T-helper 1 cell treated with Interleukin-12 subunit alpha and Interleukin-12 subunit beta and Interleukin-4 antibody, amounts not matched to agents 30 ng/mL and 1 ng/mL, for 36 hours (primary cell): ENCODE data around the gene CARMIL3. TPM values are rescaled to one million over a fixed set of nuclear protein-coding genes. Genes with fewer than 3 reads are reported as not detected.
"Not testable (repeated sequence)": the region's sequence is repeated elsewhere in the genome, so short reads cannot be mapped to it uniquely, and the experiment has no call there.

Experiments
- intact Hi-C: fragments of 100-400 bp; cut with micrococcal nuclease; formaldehyde crosslinking; loops from one replicate; pipeline ENCODE4 v1.15.1; 2024
- total RNA-seq: library from RNA; stranded (reverse); gene quantifications from 2 replicates; pipeline ENCODE4 v1.2.3, GENCODE V29; 2022

Gene CARMIL3, protein sequence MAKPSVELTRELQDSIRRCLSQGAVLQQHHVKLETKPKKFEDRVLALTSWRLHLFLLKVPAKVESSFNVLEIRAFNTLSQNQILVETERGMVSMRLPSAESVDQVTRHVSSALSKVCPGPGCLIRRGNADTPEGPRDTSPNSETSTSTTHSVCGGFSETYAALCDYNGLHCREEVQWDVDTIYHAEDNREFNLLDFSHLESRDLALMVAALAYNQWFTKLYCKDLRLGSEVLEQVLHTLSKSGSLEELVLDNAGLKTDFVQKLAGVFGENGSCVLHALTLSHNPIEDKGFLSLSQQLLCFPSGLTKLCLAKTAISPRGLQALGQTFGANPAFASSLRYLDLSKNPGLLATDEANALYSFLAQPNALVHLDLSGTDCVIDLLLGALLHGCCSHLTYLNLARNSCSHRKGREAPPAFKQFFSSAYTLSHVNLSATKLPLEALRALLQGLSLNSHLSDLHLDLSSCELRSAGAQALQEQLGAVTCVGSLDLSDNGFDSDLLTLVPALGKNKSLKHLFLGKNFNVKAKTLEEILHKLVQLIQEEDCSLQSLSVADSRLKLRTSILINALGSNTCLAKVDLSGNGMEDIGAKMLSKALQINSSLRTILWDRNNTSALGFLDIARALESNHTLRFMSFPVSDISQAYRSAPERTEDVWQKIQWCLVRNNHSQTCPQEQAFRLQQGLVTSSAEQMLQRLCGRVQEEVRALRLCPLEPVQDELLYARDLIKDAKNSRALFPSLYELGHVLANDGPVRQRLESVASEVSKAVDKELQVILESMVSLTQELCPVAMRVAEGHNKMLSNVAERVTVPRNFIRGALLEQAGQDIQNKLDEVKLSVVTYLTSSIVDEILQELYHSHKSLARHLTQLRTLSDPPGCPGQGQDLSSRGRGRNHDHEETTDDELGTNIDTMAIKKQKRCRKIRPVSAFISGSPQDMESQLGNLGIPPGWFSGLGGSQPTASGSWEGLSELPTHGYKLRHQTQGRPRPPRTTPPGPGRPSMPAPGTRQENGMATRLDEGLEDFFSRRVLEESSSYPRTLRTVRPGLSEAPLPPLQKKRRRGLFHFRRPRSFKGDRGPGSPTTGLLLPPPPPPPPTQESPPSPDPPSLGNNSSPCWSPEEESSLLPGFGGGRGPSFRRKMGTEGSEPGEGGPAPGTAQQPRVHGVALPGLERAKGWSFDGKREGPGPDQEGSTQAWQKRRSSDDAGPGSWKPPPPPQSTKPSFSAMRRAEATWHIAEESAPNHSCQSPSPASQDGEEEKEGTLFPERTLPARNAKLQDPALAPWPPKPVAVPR (N-terminal part only)
- total RNA-seq, result 2.3 and 3.2 TPM in 2 replicates

DNA sequence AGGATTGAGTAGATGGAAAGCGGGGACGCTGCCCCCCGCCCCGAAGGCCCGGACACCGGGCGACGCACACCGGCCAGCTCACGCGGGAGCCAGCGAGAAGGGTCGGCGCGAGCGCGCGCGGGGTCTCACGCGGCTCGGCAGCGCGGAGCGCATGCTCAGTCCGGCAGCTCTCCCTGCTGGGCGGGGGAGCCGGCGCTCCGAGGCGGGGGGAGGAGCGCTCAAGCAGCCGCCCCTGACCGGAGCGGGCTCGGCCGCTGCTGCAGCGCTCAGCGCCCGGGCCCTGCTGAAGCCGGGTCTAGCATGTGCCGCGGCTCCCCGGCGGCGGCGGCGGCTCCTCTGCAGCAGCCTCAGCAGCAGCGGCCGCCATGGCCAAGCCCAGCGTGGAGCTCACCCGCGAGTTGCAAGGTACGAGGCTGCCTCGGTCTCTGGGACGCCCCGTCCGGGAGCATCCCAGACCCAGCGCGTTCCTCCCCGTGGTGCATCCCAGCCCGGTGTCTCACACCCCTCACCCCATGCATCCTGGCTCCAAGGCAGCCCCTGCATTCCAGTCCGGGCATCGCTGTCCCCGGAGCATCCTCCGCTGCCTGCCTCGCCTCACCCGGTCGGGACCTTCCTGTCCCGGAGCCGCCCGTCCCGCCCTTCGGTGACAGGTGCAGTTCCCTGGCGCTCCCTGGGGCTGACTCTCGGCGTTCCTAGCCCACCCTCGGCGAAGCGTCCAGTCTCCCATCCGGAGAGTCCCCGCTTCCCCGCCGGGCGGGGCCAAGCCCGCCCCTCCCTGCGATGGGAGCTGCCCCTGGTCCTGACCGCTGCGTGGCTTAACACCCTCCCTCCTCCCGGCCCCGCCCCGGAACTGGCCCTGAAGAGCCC is at the start of gene CARMIL3:
Gene CARMIL3 (plus strand): TSS at position 221 of the 867 bp plus-strand sequence. CDS start 145 bp downstream, at position 366.
- intact Hi-C loops, result loop anchor here (1.0 kb wide), 5 partner anchors 16 to 64 kb away; partner anchors contain the start of genes DCAF11, DHRS4L2, NRL and PCK2

DNA sequence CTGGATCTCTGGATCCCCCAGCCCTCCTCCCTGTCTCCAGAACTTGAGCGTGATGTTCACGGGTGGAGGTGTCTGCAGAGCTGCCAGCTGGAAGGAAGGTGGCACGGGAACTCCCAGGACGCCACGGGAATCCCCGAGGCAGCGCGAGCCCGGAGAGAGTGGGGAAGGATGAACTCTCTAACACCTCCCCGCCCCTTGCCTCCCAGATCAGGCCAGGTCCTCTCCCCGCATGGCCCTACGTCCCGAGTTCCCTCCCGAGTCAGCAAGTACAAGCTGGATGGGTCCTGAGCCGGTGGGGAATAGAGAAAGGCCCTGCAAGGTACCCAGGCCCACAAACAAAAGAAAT is 45.4 kb upstream of the CARMIL3 start:
- intact Hi-C loops, result not testable (repeated sequence)

DNA sequence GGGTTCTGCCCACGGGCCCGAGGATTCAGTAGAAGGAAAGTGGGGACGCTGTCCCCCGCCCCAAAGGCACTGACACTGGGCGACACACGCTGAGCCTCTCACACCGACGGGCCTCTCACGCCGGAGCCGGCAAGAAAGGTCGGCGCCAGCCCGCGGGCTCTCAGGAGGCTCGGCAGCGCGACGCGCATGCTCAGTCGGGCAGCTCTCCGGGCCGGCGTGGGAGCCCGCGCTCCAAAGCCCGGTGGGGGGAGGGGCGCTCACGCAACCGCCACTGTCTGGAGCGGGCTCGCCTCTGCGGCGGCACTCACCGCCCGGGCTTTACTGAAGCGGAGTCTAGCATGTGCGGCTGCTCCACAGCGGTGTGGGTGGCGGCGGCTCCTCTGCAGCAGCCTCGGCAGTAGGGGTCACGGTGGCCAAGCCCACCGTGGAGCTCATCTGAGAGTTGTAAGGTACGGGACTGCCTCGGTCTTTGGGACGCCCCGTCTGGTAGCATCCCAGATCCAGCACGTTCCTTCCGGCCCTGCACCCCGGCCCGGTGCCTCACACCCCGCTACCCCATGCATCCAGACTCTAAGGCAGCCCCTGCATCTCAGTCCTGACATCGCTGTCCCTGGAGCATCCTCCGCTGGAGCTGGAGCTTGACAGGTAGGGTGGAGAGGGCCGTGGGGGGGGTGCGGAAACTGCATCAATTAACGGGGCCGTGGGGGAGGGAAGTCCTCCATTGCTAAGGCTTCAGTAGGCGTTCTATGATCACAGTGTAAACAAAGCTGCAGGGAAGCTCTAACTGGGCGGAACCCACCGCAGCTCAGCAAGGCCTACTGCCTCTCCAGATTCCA is 44.8 kb upstream of the CARMIL3 start:
- intact Hi-C loops, result not testable (repeated sequence)

DNA sequence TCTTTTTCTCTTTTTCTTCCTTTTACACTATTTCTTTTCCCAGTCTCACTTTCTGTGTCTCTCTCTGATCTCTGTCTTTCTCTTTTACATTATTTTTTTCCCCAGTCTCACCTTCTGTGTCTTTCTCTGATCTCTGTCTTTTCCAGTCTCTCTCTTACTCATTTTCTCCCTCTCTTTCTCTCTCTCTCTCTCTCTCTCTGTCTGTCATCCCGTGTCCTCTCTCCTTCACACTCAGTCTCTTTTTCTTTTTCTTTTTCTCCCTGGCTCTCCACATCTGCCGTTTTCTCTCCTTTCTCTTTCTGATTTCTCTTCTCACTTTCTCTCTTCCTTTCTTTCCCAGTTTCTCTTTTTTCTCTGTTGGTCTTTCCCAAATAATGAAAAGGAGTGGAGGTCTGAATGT is 40.8 kb upstream of the CARMIL3 start:
- intact Hi-C loops, result no loop called here

DNA sequence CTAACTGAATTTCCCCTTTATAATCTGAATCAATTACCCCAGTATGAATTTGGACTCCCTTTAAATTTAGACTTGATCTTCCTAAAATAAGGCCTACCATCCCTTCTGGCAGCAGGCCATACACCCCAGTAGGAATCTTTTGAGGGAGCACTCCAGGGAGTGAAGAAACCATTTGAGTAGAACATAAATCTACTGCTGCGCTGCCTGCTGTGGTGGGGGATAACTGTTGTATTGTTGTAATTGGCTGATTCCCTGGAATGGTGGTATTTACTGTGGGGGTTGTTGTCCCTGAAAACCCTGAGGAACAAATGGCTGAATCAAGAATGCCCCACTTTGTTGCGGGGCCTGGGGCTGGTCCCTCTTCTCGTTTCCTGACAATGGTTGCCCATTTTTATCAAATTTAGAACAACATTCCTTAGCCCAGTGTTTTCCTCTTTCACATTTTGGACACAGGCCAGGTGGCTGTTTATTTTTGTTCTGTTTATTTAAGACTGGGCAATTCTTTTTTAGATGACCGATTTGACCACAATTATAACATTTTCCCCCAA is 39.0 kb upstream of the CARMIL3 start:
- intact Hi-C loops, result not testable (repeated sequence)

DNA sequence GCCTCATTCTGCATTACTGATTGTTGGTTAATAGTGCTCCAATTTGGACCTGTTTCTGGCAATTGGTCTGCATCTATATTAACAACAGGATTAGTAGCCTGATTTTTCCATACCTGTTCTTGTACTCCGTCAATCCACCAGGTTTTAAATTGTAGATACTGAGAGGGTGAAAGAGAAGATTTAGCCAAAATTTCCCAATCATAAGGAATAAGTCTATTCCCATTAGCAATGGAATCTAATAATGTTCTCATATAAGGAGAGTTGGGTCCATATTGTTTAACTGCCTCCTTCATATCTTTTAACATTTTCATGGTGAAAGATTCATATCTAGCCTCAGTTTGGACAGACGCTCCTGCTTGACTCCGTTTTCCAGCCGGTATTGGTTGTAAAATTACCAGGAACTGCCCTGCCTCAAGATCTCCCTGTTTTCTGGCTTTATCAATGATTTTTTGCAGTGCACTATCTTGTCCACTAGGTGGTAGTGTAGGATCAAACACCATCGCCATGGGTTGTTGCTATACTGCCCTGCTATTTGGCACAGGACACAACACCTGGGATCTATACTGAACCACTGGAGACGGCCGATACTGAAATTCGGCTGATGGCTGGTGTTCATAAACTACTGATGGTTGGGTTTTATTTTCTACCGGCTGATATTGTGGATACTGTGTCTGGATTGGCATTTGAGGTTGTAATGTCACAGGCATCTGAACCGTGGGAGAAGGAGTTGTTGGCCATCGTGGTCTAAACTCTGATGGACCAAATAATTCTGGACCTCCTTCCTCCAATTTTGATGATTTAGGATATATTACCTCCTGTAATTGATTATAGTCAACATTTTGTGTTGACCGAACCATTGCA is 37.9 kb upstream of the CARMIL3 start:
- intact Hi-C loops, result loop anchor here (1.0 to 2.0 kb wide), 13 partner anchors 22 to 429 kb away; partner anchors contain the start of genes CARMIL3, EMC9, IRF9 and PCK2

DNA sequence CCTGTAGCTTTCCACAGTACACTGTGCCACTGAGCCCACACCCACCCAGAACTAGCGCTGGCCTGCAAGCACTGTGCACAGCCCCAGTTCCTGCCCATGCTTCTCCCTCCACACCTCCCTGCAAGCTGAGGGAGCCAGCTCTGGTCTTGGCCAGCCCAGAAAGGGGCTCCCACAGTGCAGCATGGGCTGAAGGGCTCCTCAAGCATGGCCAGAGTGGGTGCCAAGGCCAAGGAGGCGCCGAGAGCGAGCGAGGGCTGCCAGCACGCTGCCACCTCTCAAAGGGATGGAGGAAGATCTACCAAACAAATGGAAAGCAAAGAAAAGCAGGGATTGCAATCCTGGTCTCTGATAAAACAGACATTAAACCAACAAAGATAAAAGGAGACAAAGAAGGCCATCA is 36.1 kb upstream of the CARMIL3 start:
- intact Hi-C loops, result loop anchor here (2.0 kb wide), 1 partner anchor 427 kb away; the partner anchor contains the start of gene SDR39U1

DNA sequence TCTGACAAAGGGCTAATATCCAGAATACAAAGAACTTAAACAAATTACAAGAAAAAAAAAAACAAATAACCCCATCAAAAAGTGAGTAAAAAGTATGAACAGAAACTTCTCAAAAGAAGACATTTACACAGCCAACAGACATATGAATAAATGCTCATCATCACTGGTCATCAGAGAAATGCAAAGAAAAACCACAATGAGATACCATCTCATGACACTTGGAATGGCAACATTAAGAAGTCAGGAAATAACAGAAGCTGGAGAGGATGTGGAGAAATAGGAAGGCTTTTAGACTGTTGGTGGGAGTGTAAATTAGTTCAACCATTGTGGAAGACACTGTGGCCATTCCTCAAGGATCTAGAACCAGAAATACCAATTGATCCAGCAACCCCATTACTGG is 32.8 kb upstream of the CARMIL3 start:
- intact Hi-C loops, result not testable (repeated sequence)

DNA sequence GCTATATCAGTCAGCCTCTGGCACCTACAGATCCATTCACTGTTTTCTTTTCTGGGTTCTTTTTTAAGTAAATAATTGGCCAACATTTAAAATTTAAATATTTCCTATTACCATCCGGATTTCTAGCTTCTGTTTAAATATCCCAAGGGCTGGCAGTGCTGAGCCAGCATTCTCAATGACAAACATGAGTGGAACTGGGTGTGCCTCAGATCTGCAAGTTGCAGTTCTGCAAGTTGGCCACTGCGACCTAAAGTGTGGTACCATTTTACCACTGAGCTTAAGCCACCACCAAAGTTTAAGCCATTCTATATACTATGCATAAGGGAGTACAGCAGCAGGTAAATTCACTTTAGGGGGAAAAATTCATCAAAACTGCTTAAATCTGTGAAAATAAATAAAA is 31.9 kb upstream of the CARMIL3 start:
- intact Hi-C loops, result not testable (repeated sequence)

DNA sequence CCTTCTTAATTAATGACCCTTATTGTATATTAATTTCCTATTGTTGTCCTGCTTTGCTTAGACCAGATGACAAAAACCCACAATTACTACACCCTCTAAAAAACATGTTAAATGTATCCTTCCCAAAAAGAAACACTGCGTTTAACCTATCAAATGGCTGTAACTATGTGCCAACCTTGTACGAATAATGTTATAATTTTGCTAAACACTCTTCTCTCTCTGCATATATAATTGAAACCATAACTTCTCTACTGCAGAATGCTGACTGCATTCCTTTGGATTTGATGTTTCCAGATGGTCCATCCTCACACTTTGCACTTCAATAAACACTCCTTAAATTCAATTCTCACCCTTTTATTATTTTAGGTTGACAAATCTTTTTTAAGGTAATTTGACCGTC is 31.3 kb upstream of the CARMIL3 start:
- intact Hi-C loops, result not testable (repeated sequence)

DNA sequence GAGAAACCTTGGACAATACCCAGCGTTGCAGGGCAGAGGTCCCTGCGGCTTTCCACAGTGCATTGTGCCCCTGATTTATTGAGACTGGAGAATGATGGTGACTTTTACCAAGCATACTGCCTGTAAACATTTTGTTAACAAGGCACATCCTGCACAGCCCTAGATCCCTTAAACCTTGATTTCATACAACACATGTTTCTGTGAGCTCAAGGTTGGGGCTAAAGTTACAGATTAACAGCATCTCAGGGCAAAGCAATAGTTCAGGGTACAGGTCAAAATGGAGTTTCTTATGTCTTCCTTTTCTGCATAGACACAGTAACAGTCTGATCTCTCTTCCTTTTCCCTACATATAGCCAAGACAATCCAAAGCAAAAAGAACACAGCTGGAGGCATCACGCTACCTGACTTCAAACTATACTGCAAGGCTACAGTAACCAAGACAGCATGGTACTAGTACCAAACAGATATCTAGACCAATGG is 26.8 kb upstream of the CARMIL3 start:
- intact Hi-C loops, result not testable (repeated sequence)

DNA sequence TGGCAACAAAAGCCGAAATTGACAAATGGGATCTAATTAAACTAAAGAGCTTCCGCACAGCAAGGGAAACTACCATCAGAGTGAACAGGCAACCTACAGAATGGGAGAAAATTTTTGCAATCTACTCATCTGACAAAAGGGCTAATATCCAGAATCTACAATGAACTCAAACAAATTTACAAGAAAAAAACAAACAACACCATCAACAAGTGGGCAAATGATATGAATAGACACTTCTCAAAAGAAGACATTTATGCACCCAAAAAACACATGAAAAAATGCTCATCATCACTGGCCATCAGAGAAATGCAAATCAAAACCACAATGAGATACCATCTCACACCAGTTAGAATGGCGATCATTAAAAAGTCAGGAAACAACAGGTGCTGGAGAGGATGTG is 22.1 kb upstream of the CARMIL3 start:
- intact Hi-C loops, result not testable (repeated sequence)

DNA sequence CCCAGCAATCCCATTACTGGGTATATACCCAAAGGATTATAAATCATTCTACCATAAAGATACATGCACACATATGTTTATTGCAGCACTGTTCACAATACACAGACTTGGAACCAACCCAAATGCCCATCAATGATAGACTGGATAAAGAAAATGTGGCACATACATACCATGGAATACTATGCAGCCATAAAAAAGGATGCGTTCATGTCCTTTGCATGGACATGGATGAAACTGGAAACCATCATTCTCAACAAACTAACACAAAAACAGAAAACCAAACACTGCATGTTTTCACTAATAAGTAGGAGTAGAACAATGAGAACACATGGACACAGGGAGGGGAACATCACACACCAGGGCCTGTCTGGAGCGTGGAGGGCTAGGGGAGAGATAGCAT is 20.5 kb upstream of the CARMIL3 start:
- intact Hi-C loops, result not testable (repeated sequence)

DNA sequence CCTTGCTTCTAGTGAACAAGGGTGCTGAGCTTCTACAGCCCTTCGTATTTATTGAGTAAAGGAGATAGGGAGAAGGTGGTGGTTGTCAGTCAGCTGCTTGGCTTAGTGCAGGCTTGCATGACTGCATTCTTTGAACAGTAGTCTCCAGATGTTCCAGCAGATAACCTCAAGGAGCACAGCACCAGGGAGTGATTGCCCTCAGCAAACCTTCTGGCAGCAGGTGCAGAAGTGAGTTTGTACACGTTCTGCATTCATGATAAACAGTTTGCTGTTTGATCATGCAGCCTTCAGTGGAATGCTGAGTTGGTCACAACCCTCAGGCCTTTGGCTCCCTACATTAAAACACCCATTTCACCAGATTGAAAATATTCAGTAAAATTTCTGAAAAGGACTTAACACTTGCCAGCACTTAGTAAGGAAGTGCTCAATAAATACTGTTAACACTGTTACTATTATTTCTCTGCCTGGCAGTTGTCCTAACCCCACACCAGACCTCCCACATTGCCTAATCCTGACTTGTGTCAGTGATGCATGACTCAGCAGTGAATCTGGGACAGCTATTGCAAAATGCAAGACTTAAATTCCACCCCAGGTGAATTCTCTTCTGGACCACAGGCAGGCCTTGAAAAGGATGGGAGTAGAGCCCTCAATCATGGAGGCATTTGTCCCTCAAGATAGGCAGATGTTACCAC is 18.9 kb upstream of the CARMIL3 start:
- intact Hi-C loops, result no loop called here

DNA sequence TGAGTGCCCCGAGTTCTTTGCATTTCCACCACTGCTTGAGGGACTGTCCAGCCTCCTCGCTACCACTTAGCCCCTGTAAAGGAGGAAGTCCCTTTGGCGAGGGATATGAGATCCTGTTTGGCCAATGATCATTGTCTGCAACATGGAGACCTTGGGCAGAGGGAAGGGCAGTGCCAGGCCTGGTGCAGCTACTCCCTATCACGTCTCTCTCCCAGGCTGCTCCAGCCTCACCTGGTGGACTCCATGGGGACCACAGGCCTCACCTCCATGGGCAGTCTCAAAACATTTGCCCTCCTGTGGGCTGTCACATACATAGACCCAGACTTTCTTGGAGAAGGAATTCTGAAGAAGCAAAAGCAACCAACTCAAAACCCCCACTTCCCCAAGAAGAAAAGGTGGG is 16.0 kb upstream of the CARMIL3 start:
- intact Hi-C loops, result loop anchor here (1.0 to 5.0 kb wide), 4 partner anchors 17 to 74 kb away; partner anchors contain the start of genes CARMIL3 and DHRS4L2

DNA sequence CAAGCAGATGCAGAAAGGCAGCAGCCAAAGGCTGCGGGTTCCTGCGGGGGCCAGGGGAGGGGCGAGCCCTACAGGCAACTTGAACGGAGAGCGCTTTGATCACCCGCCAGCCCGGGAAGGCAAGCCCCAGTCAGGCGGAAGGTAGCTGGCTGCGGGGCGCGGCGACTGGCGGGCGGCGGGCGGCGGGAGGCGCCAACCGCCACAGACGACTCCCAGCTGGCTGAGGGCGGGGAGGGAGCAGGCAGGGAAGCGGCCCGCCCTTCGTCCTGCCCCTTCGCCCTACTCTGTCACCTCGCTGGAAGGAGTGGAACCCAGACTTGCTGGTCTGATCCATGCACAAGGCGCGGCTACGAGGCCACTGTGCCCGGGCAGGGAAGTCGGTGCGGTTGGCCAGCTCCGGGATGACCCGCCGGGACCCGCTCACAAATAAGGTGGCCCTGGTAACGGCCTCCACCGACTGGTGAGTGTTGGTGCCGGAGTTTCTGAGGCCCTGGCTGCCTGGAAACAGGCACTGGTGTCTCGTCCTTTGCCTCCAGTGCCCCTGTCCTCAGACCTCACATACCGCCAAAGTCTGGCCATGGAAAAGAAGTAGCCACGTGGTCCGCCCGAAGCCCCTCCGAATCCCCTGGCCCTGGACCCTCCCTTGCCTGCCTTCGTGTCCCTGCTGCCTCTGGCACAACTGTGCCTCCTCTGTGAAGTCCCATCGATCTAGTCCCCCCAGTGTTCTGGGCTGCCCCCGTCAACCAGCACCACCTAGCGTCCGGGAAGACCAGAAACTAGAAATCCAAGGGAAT is 15.4 kb upstream of the CARMIL3 start:
- intact Hi-C loops, result loop anchor here (1.0 to 5.0 kb wide), 4 partner anchors 16 to 73 kb away; partner anchors contain the start of genes CARMIL3 and DHRS4L2
